H1 (cell line): ENCODE measurements around the gene RNF128. TPM values are rescaled to one million over a fixed set of nuclear protein-coding genes. Genes with fewer than 3 reads are reported as not detected.

Experiments
- CTCF ChIA-PET: fragments of 300-600 bp; sonication (Branson Sonifier 250); formaldehyde crosslinking; loops from one replicate; lab custom pipeline; 2021; ENCODE audit not compliant: partially characterized antibody; lab: Charles Lee
- POLR2A ChIA-PET: fragments of 300-600 bp; sonication (Branson Sonifier 250); formaldehyde crosslinking; loops from one replicate; lab custom pipeline; 2021; ENCODE audit warnings: inconsistent platforms; ENCODE audit not compliant: partially characterized antibody; lab: Charles Lee
- DNase-seq, 2 experiments: peaks; one replicate each; pipeline versions ENCODE4 v3.0.0 to v3.0.0-alpha.2; 2010 to 2022; ENCODE audit warnings: low spot score in 2 of 2, low read depth in 1 of 2, mixed read lengths in 1 of 2
- FAIRE-seq: peaks from 2 replicates; lab custom pipeline; 2011; peaks lifted over from hg19 to GRCh38; lab: Jason Lieb, UNC
- H2AFZ ChIP-seq: 2 replicates; pipeline ENCODE4 v1.8.1; 2012; ENCODE audit warnings: low read length, inconsistent platforms
- H2AK5ac ChIP-seq: 2 replicates; pipeline ENCODE4 v1.6.1; 2013; ENCODE audit warnings: low read depth, low read length
- H2BK120ac ChIP-seq: replicated peaks from 2 replicates; pipeline ENCODE3; 2013; ENCODE audit warnings: low read depth, low read length, inconsistent platforms
- H2BK12ac ChIP-seq: 2 replicates; pipeline ENCODE4 v1.6.1; 2013; ENCODE audit warnings: low read depth, low read length
- H2BK15ac ChIP-seq: 2 replicates; pipeline ENCODE4 v1.6.1; 2013; ENCODE audit warnings: low read length
- H2BK20ac ChIP-seq: 2 replicates; pipeline ENCODE4 v1.6.1; 2013; ENCODE audit warnings: low read length
- H2BK5ac ChIP-seq: 2 replicates; pipeline ENCODE4 v1.6.1; 2013; ENCODE audit warnings: low read depth, low read length
- H3K14ac ChIP-seq: 2 replicates; pipeline ENCODE4 v1.6.1; 2013; ENCODE audit warnings: inconsistent platforms; ENCODE audit not compliant: insufficient read length
- H3K18ac ChIP-seq: 2 replicates; pipeline ENCODE4 v1.6.1; 2013; ENCODE audit warnings: low read length; ENCODE audit errors: extremely low read depth
- H3K23ac ChIP-seq: 2 replicates; pipeline ENCODE4 v1.6.1; 2013; ENCODE audit warnings: inconsistent platforms; ENCODE audit not compliant: insufficient read length
- H3K23me2 ChIP-seq: 2 replicates; pipeline ENCODE4 v1.6.1; 2013; ENCODE audit warnings: low read depth, low read length
- H3K27ac ChIP-seq: 2 replicates; pipeline ENCODE4 v1.6.1; 2011; ENCODE audit warnings: low read depth, low read length, inconsistent platforms
- H3K27me3 ChIP-seq, 4 experiments: replicated peaks in 1 of 4; 1 replicate in 1 of 4; 2 replicates in 3 of 4; pipeline versions ENCODE4 v1.6.1 to v1.8.1; 2011 to 2013; ENCODE audit warnings: low read length in 3 of 4, mild to moderate bottlenecking in 3 of 4, inconsistent platforms in 2 of 4, mixed read lengths in 2 of 4, moderate library complexity in 1 of 4; ENCODE audit not compliant: control insufficient read depth in 3 of 4, insufficient read depth in 3 of 4; ENCODE audit errors: extremely low read depth in 1 of 4
- H3K36me3 ChIP-seq, 4 experiments: 2 replicates each; pipeline versions ENCODE4 v1.6.1 to v1.8.1; 2011 to 2013; ENCODE audit warnings: mild to moderate bottlenecking in 4 of 4, low read length in 3 of 4, moderate library complexity in 2 of 4, control low read depth in 1 of 4, inconsistent platforms in 1 of 4; ENCODE audit not compliant: insufficient read depth in 4 of 4, control insufficient read depth in 2 of 4
- H3K4ac ChIP-seq: replicated peaks from 2 replicates; pipeline ENCODE3; 2013; ENCODE audit warnings: low read length, low read depth, mixed read lengths, inconsistent platforms; ENCODE audit not compliant: insufficient read length
- H3K4me1 ChIP-seq, 4 experiments: replicated peaks in 1 of 4; 1 replicate in 1 of 4; 2 replicates in 3 of 4; pipeline versions ENCODE4 v1.6.1 to v1.8.1; 2011 to 2013; ENCODE audit warnings: low read length in 3 of 4, inconsistent platforms in 2 of 4, mixed read lengths in 1 of 4; ENCODE audit not compliant: insufficient read depth in 4 of 4, control insufficient read depth in 3 of 4
- H3K4me2 ChIP-seq, 2 experiments: 2 replicates each; pipeline versions ENCODE4 v1.6.1 to v1.8.1; 2011 to 2013; ENCODE audit warnings: low read depth in 2 of 2, low read length in 2 of 2, control low read depth in 1 of 2, inconsistent platforms in 1 of 2, mild to moderate bottlenecking in 1 of 2; ENCODE audit not compliant: insufficient read depth in 1 of 2
- H3K4me3 ChIP-seq, 4 experiments: fragments of 200-600, 300-600 bp in 1 of 4; sonication (generic), shearing (Covaris generic), sonication (Bioruptor Twin) in 1 of 4; 2 replicates each; pipeline versions ENCODE4 v1.5.1 to v1.8.1; 2011 to 2016; ENCODE audit warnings: low read length in 4 of 4, low read depth in 3 of 4, control low read depth in 2 of 4, inconsistent platforms in 2 of 4, mild to moderate bottlenecking in 2 of 4, mixed read lengths in 1 of 4, moderate library complexity in 1 of 4; ENCODE audit not compliant: insufficient read depth in 2 of 4; ENCODE audit errors: extremely low read depth in 1 of 4
- H3K56ac ChIP-seq: replicated peaks from 2 replicates; pipeline ENCODE3; 2013; ENCODE audit warnings: low read depth, mild to moderate bottlenecking, mixed read lengths, low read length, inconsistent platforms; ENCODE audit not compliant: insufficient read length
- H3K79me1 ChIP-seq: 2 replicates; pipeline ENCODE4 v1.6.1; 2013; ENCODE audit warnings: low read depth, low read length, control low read depth
- H3K79me2 ChIP-seq, 2 experiments: 2 replicates each; pipeline versions ENCODE4 v1.6.1 to v1.8.1; 2012 to 2013; ENCODE audit warnings: low read length in 2 of 2, mild to moderate bottlenecking in 2 of 2, inconsistent platforms in 1 of 2; ENCODE audit not compliant: insufficient read depth in 2 of 2, control insufficient read depth in 1 of 2
- H3K9ac ChIP-seq, 4 experiments: replicated peaks in 1 of 4; 1 replicate in 1 of 4; 2 replicates in 3 of 4; pipeline versions ENCODE4 v1.6.1 to v1.8.1; 2011 to 2013; ENCODE audit warnings: low read depth in 3 of 4, low read length in 3 of 4, control low read depth in 2 of 4, mild to moderate bottlenecking in 2 of 4, moderate library complexity in 2 of 4, inconsistent platforms in 1 of 4; ENCODE audit errors: extremely low read depth in 1 of 4
- H3K9me3 ChIP-seq, 2 experiments: 2 replicates each; pipeline versions ENCODE4 v1.6.1 to v1.8.1; 2012 to 2013; ENCODE audit warnings: mild to moderate bottlenecking in 2 of 2, moderate library complexity in 2 of 2, control low read depth in 1 of 2, inconsistent platforms in 1 of 2, low read depth in 1 of 2, low read length in 1 of 2, mixed read lengths in 1 of 2; ENCODE audit not compliant: insufficient read depth in 2 of 2
- H4K20me1 ChIP-seq, 2 experiments: replicated peaks in 1 of 2; 2 replicates each; pipeline versions ENCODE3 to v1.8.1; 2011 to 2013; ENCODE audit warnings: inconsistent platforms in 2 of 2, low read length in 2 of 2, mild to moderate bottlenecking in 1 of 2; ENCODE audit not compliant: insufficient read depth in 2 of 2, control insufficient read depth in 1 of 2
- H4K5ac ChIP-seq: 2 replicates; pipeline ENCODE4 v1.6.1; 2013; ENCODE audit warnings: low read length, low read depth, mixed read lengths, inconsistent platforms; ENCODE audit not compliant: insufficient read length
- H4K8ac ChIP-seq: 2 replicates; pipeline ENCODE4 v1.8.0; 2013; ENCODE audit warnings: mild to moderate bottlenecking, moderate library complexity, low read length, inconsistent platforms; ENCODE audit not compliant: insufficient read depth; ENCODE audit errors: extremely low read depth
- H4K91ac ChIP-seq: replicated peaks from 2 replicates; pipeline ENCODE3; 2013; ENCODE audit warnings: low read length, mixed read lengths, inconsistent platforms; ENCODE audit not compliant: insufficient read length
- CBX8 ChIP-seq: fragments of 300-800, 300-1000 bp; sonication (generic); IDR thresholded peaks from 2 replicates; pipeline ENCODE4 v1.7.1; 2016; ENCODE audit warnings: low read depth, low read length, borderline replicate concordance
- CEBPB ChIP-seq: IDR thresholded peaks from 2 replicates; pipeline ENCODE4 v1.6.1; 2012; ENCODE audit warnings: low read depth, low read length
- KDM5A ChIP-seq: fragments of 200-600 bp; IDR thresholded peaks from 2 replicates; pipeline ENCODE4 v1.7.1; 2012; ENCODE audit warnings: mild to moderate bottlenecking, low read length, inconsistent platforms, mixed read lengths
- MAFK ChIP-seq: IDR thresholded peaks from 2 replicates; pipeline ENCODE4 v1.6.1; 2012; ENCODE audit warnings: low read depth, mild to moderate bottlenecking, improper control_type of control experiment, low read length
- RAD21 ChIP-seq, 2 experiments: IDR thresholded peaks in 1 of 2; conservative IDR thresholded peaks in 1 of 2; 2 replicates each; pipeline ENCODE4 v1.6.1; 2011; ENCODE audit warnings: low read depth in 2 of 2, low read length in 2 of 2, improper control_type of control experiment in 1 of 2, inconsistent platforms in 1 of 2, mild to moderate bottlenecking in 1 of 2, moderate library complexity in 1 of 2
- SAP30 ChIP-seq: fragments of 300-600 bp; sonication (generic); IDR thresholded peaks from 2 replicates; pipeline ENCODE4 v1.7.1; 2012; ENCODE audit warnings: low read length, moderate library complexity, mild to moderate bottlenecking, inconsistent platforms; ENCODE audit not compliant: insufficient read depth, insufficient replicate concordance
- SP1 ChIP-seq: IDR thresholded peaks from 2 replicates; pipeline ENCODE4 v1.6.1; 2011; ENCODE audit warnings: low read depth, low read length
- WGBS, 2 experiments: shearing (Covaris generic) in 1 of 2; methylation state at CpG; one replicate each; pipeline versions ENCODE4 v1.1.6 to v1.1.7; 2013 to 2015; ENCODE audit warnings: low lambda C conversion rate in 2 of 2, mixed read lengths in 2 of 2, inconsistent platforms in 1 of 2, low coverage in 1 of 2, missing lambda C conversion rate in 1 of 2; ENCODE audit not compliant: insufficient replicate concordance in 2 of 2, insufficient coverage in 1 of 2, insufficient read length in 1 of 2; ENCODE audit errors: extremely low coverage in 1 of 2, missing lambda C conversion rate in 1 of 2; 5-methylcytosine and 5-hydroxymethylcytosine counted together
- polyA plus RNA-seq, 7 experiments: library from polyadenylated mRNA; depleted of rRNA in 3 of 7; stranded (reverse) in 5 of 7; unstranded in 2 of 7; fragments of >200 nt in 5 of 7; fragments of 200-250 nt in 2 of 7; gene quantifications; 1 replicate in 5 of 7; 2 replicates in 1 of 7; 4 replicates in 1 of 7; pipeline versions ENCODE4 v1.2.1 to v1.2.3, GENCODE V29; 2011 to 2013; ENCODE audit warnings: missing spikeins in 2 of 7, mixed read lengths in 2 of 7
- total RNA-seq: library from RNA; stranded (reverse); fragmentation: NEBNext Ultra II Directional; extraction: Animal tissue kit (Norgen Biotek cat#: 25700); gene quantifications from 2 replicates; pipeline ENCODE4 v1.2.1, GENCODE V29; 2021

RNF128 gene
- total and polyA plus RNA-seq, 2 of the 8 experiments (the other 6 are each of a cell fraction or from before 2014, with no cell fraction given), result 0.74 to 2.0 TPM

- no peaks in the 10 kb centered on the region for H3K4me1 ChIP-seq
- no peak overlapping the region for H2BK5ac ChIP-seq
- H2AK5ac ChIP-seq, result no peak overlapping the region
- H4K8ac ChIP-seq, result no peak overlapping the region
- no peaks in the 10 kb centered on the region for H3K36me3 ChIP-seq
- H3K56ac ChIP-seq, result no peak overlapping the region
- ChIA-PET CTCF (no interaction called here), POLR2A (no interaction called here)
- H2BK20ac ChIP-seq, result no peak overlapping the region
- FAIRE-seq (no peak), DNase-seq (no peak)
- no peak overlapping the region for H3K4me2 ChIP-seq
- H3K27me3 ChIP-seq, result no peaks in the 10 kb centered on the region
- H2AFZ ChIP-seq, result no peak overlapping the region
- H4K5ac ChIP-seq, result no peak overlapping the region
- no peak overlapping the region for H3K14ac ChIP-seq
- H3K79me1 ChIP-seq, result no peaks in the 10 kb centered on the region
- no peak overlapping the region for H3K4me3 ChIP-seq
- no peak overlapping the region for H3K23ac ChIP-seq
- no peak overlapping the region for H3K4ac ChIP-seq
- no peaks in the 10 kb centered on the region for H3K9me3 ChIP-seq
- no peak overlapping the region for H2BK12ac ChIP-seq
- no peak overlapping the region for H3K18ac ChIP-seq
- H2BK15ac ChIP-seq, result no peak overlapping the region
- no peak overlapping the region for H4K91ac ChIP-seq
- no peak overlapping the region for H2BK120ac ChIP-seq
- H3K79me2 ChIP-seq, result no peaks in the 10 kb centered on the region
- no peak overlapping the region for H3K9ac ChIP-seq
- WGBS, 2 experiments, result 89% methylated on average over 5 of the region's 7 CpGs; no CpG with 5 or more reads in 1 of the 2 experiments
- no peaks in the 10 kb centered on the region for H4K20me1 ChIP-seq
- no peak overlapping the region for H3K27ac ChIP-seq
- no peaks in the 10 kb centered on the region for H3K23me2 ChIP-seq
- no peak for TF ChIP-seq RAD21 (IDR thresholded peaks at IDR 0.05 in 1 of 2, conservative IDR thresholded peaks at IDR 0.05 in 1 of 2; ENCODE audit: low read depth in 2 of 2, low read length in 2 of 2)
- TF ChIP-seq SAP30, result no peak
- no peak for TF ChIP-seq CEBPB
- no peak for TF ChIP-seq KDM5A
- no peak for TF ChIP-seq SP1
- no peak for TF ChIP-seq CBX8
- no peak for TF ChIP-seq MAFK
Measured at GRCh38 chrX:106692425-106693065, 34.0 kb upstream of the RNF128 start.
